ENCODE measurements around the gene NUP93.

DNA sequence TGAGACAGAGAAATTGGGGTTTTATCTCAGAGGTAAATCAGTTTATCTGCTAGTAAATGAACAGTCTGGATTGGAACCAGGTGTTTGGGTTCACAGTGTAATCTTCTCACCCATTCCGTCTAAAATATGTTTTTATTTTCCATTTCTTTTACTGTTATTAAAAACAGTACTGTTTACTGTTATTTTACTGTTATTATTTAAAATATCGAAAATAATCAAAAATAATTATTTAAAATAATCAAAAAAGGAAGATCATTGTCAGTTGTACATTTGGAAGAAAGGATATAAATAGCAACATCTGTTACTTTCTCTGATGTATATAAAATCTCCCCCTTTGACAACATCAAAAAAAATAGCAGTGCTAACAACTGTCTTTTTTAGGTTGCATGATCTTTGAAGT lies 11.5 kb downstream of the NUP93 start:
- TF ChIP-seq EP300 (conservative IDR thresholded peaks at IDR 0.05; ENCODE audit: poor library complexity, severe bottlenecking) (no peak), SMC3 (conservative IDR thresholded peaks at IDR 0.05; ENCODE audit: poor library complexity) (no peak), RAD21 (conservative IDR thresholded peaks at IDR 0.05) (no peak), EZH2 (IDR thresholded peaks at IDR 0.05; ENCODE audit: borderline replicate concordance, insufficient read depth, low read length, poor library complexity, severe bottlenecking) (no peak)
- TF ChIP-seq, protein P1, sequence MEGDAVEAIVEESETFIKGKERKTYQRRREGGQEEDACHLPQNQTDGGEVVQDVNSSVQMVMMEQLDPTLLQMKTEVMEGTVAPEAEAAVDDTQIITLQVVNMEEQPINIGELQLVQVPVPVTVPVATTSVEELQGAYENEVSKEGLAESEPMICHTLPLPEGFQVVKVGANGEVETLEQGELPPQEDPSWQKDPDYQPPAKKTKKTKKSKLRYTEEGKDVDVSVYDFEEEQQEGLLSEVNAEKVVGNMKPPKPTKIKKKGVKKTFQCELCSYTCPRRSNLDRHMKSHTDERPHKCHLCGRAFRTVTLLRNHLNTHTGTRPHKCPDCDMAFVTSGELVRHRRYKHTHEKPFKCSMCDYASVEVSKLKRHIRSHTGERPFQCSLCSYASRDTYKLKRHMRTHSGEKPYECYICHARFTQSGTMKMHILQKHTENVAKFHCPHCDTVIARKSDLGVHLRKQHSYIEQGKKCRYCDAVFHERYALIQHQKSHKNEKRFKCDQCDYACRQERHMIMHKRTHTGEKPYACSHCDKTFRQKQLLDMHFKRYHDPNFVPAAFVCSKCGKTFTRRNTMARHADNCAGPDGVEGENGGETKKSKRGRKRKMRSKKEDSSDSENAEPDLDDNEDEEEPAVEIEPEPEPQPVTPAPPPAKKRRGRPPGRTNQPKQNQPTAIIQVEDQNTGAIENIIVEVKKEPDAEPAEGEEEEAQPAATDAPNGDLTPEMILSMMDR (IDR thresholded peaks at IDR 0.05; ENCODE audit: poor library complexity, severe bottlenecking), result no peak
